Epithelial cell of esophagus (primary cell): ENCODE results near the gene ZNF784.
A peak's percentile ranks its signal among the peaks of the same experiment; 100 is the strongest.

Experiments
- DNase-seq: peaks from one replicate; pipeline ENCODE4 v3.0.0; 2010; ENCODE audit warnings: low read depth
- H3K4me3 ChIP-seq: 2 replicates; pipeline ENCODE4 v1.5.1; 2011; ENCODE audit warnings: mild to moderate bottlenecking, low read length, control low read depth
- TF ChIP-seq, protein P1 (sequence below): IDR thresholded peaks from 2 replicates; pipeline ENCODE4 v1.5.1; 2011; ENCODE audit warnings: low read depth, mild to moderate bottlenecking, low read length, control low read depth, inconsistent platforms; ENCODE audit not compliant: insufficient read depth; ENCODE audit errors: missing control alignments

The ZNF784 gene

DNA sequence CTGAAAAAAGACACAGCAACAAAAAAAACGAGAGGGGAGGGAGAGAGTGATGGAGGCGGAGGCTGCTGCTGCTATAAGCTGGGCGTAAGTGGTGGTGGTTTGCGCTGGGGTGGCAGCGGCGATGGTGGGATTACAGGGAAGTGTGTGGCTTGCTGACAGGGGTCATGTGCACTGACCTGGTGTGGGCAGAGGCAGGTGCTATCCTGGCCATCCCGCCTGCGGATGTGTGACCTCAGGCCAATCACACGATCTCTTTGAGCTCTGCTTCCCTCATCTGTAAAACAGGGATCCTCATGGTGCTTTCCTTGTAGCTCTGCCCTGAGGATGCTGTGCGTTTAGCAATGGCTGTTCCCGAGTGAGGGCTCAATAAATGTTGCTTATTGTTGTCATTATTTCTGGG lies 13.2 kb upstream of the ZNF784 start:
- no peak overlapping the region for H3K4me3 ChIP-seq
- DNase-seq, result no peak

DNA sequence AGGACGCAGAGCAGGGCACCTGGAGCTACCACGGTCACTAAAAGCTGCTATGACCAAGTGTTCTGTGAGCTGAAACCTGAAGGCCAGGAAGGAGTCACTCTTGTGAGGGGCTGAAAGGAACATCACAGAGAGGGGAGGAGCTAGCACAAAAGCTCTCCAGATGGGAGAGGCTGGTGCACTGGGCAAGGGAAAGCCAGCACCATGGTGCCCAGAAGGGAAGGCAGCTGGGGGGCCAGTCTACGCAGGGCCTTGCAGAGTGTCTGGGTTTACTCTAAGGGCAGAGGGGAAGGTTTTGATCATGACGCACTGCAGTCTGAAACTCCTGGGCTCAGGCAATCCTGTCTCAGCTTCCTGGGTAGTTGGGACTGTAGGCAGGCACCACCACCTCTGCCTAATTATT lies 12.4 kb upstream of the ZNF784 start:
- no peak for DNase-seq
- no peak overlapping the region for H3K4me3 ChIP-seq
- TF ChIP-seq, protein P1, sequence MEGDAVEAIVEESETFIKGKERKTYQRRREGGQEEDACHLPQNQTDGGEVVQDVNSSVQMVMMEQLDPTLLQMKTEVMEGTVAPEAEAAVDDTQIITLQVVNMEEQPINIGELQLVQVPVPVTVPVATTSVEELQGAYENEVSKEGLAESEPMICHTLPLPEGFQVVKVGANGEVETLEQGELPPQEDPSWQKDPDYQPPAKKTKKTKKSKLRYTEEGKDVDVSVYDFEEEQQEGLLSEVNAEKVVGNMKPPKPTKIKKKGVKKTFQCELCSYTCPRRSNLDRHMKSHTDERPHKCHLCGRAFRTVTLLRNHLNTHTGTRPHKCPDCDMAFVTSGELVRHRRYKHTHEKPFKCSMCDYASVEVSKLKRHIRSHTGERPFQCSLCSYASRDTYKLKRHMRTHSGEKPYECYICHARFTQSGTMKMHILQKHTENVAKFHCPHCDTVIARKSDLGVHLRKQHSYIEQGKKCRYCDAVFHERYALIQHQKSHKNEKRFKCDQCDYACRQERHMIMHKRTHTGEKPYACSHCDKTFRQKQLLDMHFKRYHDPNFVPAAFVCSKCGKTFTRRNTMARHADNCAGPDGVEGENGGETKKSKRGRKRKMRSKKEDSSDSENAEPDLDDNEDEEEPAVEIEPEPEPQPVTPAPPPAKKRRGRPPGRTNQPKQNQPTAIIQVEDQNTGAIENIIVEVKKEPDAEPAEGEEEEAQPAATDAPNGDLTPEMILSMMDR, result no peak

More for the DNA sequence above, 13.2 kb upstream of the ZNF784 start:
- TF ChIP-seq, protein P1, result no peak

- TF ChIP-seq, protein P1, result no peak
- peak overlapping the region; percentile 100 for H3K4me3 ChIP-seq
- no peak for DNase-seq
These were observed 11.6 kb upstream of the ZNF784 start for GRCh38 chr19:55635856-55636440.

DNA sequence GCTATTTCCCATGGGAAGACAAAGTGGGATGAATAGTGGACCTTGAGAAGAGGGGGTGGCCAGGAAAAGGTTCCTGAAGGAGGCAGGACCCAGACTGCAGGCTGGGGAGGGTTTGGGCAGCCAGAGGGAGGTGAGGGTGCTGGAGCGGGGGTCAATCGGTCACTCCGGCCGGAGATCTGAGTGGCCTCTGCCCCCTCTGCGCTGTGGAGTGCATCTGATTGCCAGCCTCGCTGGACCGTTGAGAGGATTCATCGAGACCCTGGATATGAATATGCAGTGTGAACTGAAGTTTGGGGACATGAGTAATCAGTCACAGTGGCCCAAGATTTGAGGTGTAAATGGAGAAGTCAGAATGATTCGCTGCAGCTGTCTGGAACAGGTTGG lies 11.0 kb upstream of the ZNF784 start:
- peak overlapping the region; percentile 100 for H3K4me3 ChIP-seq
- DNase-seq, result no peak
- TF ChIP-seq, protein P1, result no peak

DNA sequence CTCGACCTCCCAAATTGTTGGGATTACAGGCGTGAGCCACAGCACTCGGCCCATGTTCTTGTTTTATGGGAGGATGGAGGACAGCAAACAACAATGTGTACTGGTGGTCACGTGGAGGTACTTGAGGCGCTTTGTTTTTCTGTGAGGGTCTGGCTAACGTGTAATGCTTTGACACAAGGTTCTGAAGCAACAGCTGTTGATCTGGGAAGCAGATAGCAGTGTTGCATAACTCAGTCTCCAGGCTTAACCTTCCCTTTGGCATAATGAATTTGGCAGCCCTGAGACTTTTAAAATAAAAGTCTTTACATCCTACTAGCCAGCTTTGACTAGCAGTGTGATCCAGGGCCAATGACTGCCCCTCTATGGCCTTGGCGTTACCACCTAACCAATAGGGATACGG lies 9.5 kb upstream of the ZNF784 start:
- TF ChIP-seq, protein P1, result no peak
- DNase-seq, result no peak
- no peak overlapping the region for H3K4me3 ChIP-seq

GRCh38 chr19:55632463-55632834 lies 8.1 kb upstream of the ZNF784 start:
- peak; percentile 98 for DNase-seq
- no peak overlapping the region for H3K4me3 ChIP-seq
- TF ChIP-seq, protein P1, result peak; percentile 88

DNA sequence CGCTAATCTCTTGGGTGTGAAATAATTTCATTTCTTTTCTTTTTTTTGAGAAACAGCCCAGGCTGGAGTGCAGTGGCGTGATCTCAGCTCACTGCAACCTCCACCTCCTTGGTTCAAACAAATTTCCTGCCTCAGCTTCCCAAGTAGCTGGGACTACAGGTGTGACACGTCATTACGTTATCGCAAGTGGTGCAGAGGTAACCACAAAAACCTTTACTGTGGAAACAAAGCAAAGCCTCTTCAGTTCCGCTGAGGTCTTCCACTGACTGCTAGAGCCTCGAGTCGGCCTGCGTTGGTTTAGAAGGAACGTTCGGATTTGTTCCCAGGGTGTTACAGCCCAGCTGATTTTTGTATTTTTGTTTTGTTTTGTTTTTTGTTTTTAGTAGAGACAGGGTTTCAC lies 2.0 kb upstream of the ZNF784 start:
- no peak for DNase-seq
- no peak overlapping the region for H3K4me3 ChIP-seq
- TF ChIP-seq, protein P1, result no peak
